Neural progenitor cell (in vitro differentiated cells): ENCODE measurements around the gene NEXN. TPM values are rescaled to one million over a fixed set of nuclear protein-coding genes. Genes with fewer than 3 reads are reported as not detected.

ENCODE experiments used
- DNase-seq: peaks from one replicate; pipeline ENCODE4 v3.0.0-alpha.2; 2016; ENCODE audit warnings: low spot score
- H2AFZ ChIP-seq: fragments of 200-600 bp; sonication (generic); replicated peaks from 2 replicates; pipeline ENCODE4 v1.6.1; 2016; ENCODE audit warnings: antibody characterized with exemption
- H3F3A ChIP-seq: fragments of 200-600 bp; sonication (generic); 2 replicates; pipeline ENCODE4 v1.6.1; 2016; ENCODE audit warnings: antibody characterized with exemption, low read depth
- H3K27ac ChIP-seq: fragments of 200-600 bp; sonication (generic); 2 replicates; pipeline ENCODE4 v1.5.1; 2016; ENCODE audit warnings: mild to moderate bottlenecking
- H3K27me3 ChIP-seq: fragments of 200-600 bp; sonication (generic); 2 replicates; pipeline ENCODE4 v1.6.1; 2016; ENCODE audit warnings: mild to moderate bottlenecking, moderate library complexity
- H3K36me3 ChIP-seq: fragments of 200-600 bp; sonication (generic); 2 replicates; pipeline ENCODE4 v1.5.1; 2016
- H3K4me1 ChIP-seq: fragments of 200-600 bp; sonication (generic); 2 replicates; pipeline ENCODE4 v1.6.1; 2016; ENCODE audit warnings: mixed run types
- H3K4me2 ChIP-seq: fragments of 200-600 bp; sonication (generic); 2 replicates; pipeline ENCODE4 v1.6.1; 2016
- H3K4me3 ChIP-seq: fragments of 200-600 bp; sonication (generic); 2 replicates; pipeline ENCODE4 v1.5.1; 2016
- H3K79me2 ChIP-seq: fragments of 200-600 bp; sonication (generic); 2 replicates; pipeline ENCODE4 v1.6.1; 2016; ENCODE audit warnings: low read depth
- H3K9ac ChIP-seq: fragments of 200-600 bp; sonication (generic); 2 replicates; pipeline ENCODE4 v1.6.1; 2016
- H3K9me3 ChIP-seq: fragments of 200-600 bp; sonication (generic); 2 replicates; pipeline ENCODE4 v1.5.1; 2016; ENCODE audit warnings: low read depth
- H4K20me1 ChIP-seq: fragments of 200-600 bp; sonication (generic); 2 replicates; pipeline ENCODE4 v1.6.1; 2016; ENCODE audit warnings: low read depth
- H3K27ac Mint-ChIP-seq: 3 replicates; pipeline ENCODE4 v1.8.0; 2021; ENCODE audit warnings: mixed read lengths
- H3K27me3 Mint-ChIP-seq: 2 replicates; pipeline ENCODE4 v1.8.0; 2022; ENCODE audit warnings: low read depth, mild to moderate bottlenecking, inconsistent platforms, moderate library complexity, mixed read lengths; ENCODE audit not compliant: insufficient read depth
- H3K36me3 Mint-ChIP-seq: 3 replicates; pipeline ENCODE4 v1.8.0; 2021; ENCODE audit warnings: mixed read lengths
- H3K4me1 Mint-ChIP-seq: 3 replicates; pipeline ENCODE4 v1.8.0; 2021; ENCODE audit warnings: mixed read lengths
- H3K4me3 Mint-ChIP-seq: 3 replicates; pipeline ENCODE4 v1.8.0; 2021; ENCODE audit warnings: mild to moderate bottlenecking, moderate library complexity, mixed read lengths
- H3K9me3 Mint-ChIP-seq: 3 replicates; pipeline ENCODE4 v1.8.0; 2020; ENCODE audit warnings: mixed read lengths
- EZH2 ChIP-seq: fragments of 200-600 bp; sonication (generic); IDR thresholded peaks from 2 replicates; pipeline ENCODE4 v1.6.1; 2017; ENCODE audit warnings: antibody characterized with exemption, mild to moderate bottlenecking, moderate library complexity
- EZH2phosphoT487 ChIP-seq: fragments of 200-600 bp; sonication (generic); IDR thresholded peaks from 2 replicates; pipeline ENCODE4 v1.6.1; 2017; ENCODE audit warnings: antibody characterized with exemption
- total RNA-seq: library from RNA; depleted of rRNA; stranded (reverse); fragments of >200 nt; gene quantifications from 2 replicates; pipeline ENCODE4 v1.2.3, GENCODE V29; 2015; ENCODE audit warnings: low replicate concordance
- TF ChIP-seq, protein P1 (sequence below): fragments of 200-600 bp; sonication (generic); IDR thresholded peaks from 2 replicates; pipeline ENCODE4 v1.5.1; 2017; ENCODE audit warnings: antibody characterized with exemption, mild to moderate bottlenecking

NEXN gene
- total RNA-seq, 1 donor from 2014 or later: 2.0 TPM

DNA sequence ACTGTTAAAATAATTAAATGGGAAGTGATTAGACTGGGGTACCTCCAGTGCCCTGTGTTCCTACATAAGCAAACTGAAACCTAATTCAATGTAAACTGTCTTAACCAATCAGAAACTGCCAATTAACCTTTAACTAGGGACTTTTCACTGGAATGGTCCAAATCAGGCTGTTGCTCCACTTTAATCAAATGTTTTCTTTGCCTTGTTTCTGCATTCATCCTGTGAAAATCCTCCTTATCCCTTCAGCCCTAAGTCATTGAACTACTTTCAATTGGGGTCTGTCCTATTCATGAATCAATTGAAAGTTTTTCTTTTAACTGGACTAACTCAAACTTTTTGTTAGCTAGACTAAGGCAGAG, 95.6 kb downstream of the NEXN start:
- Mint-ChIP-seq H3K4me1 (peaks cover 15% of the 10 kb centered on the region), H3K4me3 (no peak overlapping the region), H3K27me3 (no peaks in the 10 kb centered on the region), H3K27ac (no peak overlapping the region), H3K9me3 (no peaks in the 10 kb centered on the region), H3K36me3 (peaks cover 16% of the 10 kb centered on the region)
- peaks cover 37% of the 10 kb centered on the region for H3F3A ChIP-seq
- no peaks in the 10 kb centered on the region for H3K36me3 ChIP-seq
- no peak overlapping the region for H3K9ac ChIP-seq
- H3K4me1 ChIP-seq: peaks cover 51% of the 10 kb centered on the region
- H4K20me1 ChIP-seq: peaks cover 83% of the 10 kb centered on the region
- no peaks in the 10 kb centered on the region for H3K9me3 ChIP-seq
- no peak overlapping the region for H2AFZ ChIP-seq
- peak overlapping the region; percentile 21 for H3K4me3 ChIP-seq
- H3K4me2 ChIP-seq: peak overlapping the region; percentile 65
- H3K79me2 ChIP-seq: peaks cover 92% of the 10 kb centered on the region
- peak overlapping the region; percentile 85 for H3K27ac ChIP-seq
- DNase-seq: peak; percentile 44
- no peaks in the 10 kb centered on the region for H3K27me3 ChIP-seq
- no peak for TF ChIP-seq EZH2
- TF ChIP-seq, protein P1, sequence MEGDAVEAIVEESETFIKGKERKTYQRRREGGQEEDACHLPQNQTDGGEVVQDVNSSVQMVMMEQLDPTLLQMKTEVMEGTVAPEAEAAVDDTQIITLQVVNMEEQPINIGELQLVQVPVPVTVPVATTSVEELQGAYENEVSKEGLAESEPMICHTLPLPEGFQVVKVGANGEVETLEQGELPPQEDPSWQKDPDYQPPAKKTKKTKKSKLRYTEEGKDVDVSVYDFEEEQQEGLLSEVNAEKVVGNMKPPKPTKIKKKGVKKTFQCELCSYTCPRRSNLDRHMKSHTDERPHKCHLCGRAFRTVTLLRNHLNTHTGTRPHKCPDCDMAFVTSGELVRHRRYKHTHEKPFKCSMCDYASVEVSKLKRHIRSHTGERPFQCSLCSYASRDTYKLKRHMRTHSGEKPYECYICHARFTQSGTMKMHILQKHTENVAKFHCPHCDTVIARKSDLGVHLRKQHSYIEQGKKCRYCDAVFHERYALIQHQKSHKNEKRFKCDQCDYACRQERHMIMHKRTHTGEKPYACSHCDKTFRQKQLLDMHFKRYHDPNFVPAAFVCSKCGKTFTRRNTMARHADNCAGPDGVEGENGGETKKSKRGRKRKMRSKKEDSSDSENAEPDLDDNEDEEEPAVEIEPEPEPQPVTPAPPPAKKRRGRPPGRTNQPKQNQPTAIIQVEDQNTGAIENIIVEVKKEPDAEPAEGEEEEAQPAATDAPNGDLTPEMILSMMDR: no peak

DNA sequence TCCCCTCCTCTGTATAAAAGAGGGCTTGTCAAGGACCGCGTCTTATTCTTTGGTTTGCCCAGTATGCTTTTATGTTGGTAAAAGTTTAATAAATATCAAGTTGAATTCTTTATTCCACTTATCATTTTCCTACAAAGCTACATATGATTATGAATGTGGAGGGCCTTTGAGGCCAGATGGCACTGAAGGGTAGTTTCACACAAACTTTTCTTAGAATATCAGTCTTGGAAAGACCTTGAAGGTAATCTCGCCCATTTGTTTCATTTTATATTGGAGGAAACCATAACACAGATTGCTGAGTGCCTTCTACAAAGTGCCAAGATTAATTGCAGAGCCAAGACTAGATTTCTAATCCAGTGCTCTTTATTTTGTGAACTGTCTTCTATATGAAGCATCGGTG, 96.2 kb downstream of the NEXN start:
- no peak for DNase-seq
- Histone ChIP-seq H3K79me2 (peaks cover 94% of the 10 kb centered on the region), H2AFZ (no peak overlapping the region), H3K9me3 (no peaks in the 10 kb centered on the region), H3F3A (peaks cover 31% of the 10 kb centered on the region), H4K20me1 (peaks cover 82% of the 10 kb centered on the region), H3K27ac (no peak overlapping the region), H3K9ac (no peak overlapping the region), H3K4me3 (peak overlapping the region; percentile 21), H3K4me1 (peaks cover 51% of the 10 kb centered on the region), H3K36me3 (no peaks in the 10 kb centered on the region), H3K27me3 (no peaks in the 10 kb centered on the region), H3K4me2 (peak overlapping the region; percentile 65)
- Mint-ChIP-seq H3K27ac (no peak overlapping the region), H3K27me3 (no peaks in the 10 kb centered on the region), H3K4me1 (peaks cover 15% of the 10 kb centered on the region), H3K9me3 (no peaks in the 10 kb centered on the region), H3K4me3 (no peak overlapping the region), H3K36me3 (peaks cover 16% of the 10 kb centered on the region)
- no peak for TF ChIP-seq EZH2phosphoT487
- no peak for TF ChIP-seq EZH2
- TF ChIP-seq, protein P1: no peak

GRCh38 chr1:77986810-77987209, 98.4 kb downstream of the NEXN start:
- Histone ChIP-seq H3K27ac (no peak overlapping the region), H3K36me3 (no peaks in the 10 kb centered on the region), H3K4me3 (no peak overlapping the region), H3K79me2 (peaks cover 94% of the 10 kb centered on the region), H3K9ac (no peak overlapping the region), H3K27me3 (no peaks in the 10 kb centered on the region), H3K9me3 (no peaks in the 10 kb centered on the region), H3F3A (peaks cover 22% of the 10 kb centered on the region), H4K20me1 (peaks cover 69% of the 10 kb centered on the region), H3K4me2 (no peak overlapping the region), H2AFZ (no peak overlapping the region), H3K4me1 (peaks cover 38% of the 10 kb centered on the region)
- Mint-ChIP-seq H3K36me3 (peaks cover 18% of the 10 kb centered on the region), H3K4me3 (no peak overlapping the region), H3K9me3 (no peaks in the 10 kb centered on the region), H3K4me1 (peaks cover 5% of the 10 kb centered on the region), H3K27me3 (no peaks in the 10 kb centered on the region), H3K27ac (no peak overlapping the region)
- no peak for DNase-seq
- no peak for TF ChIP-seq EZH2phosphoT487
- TF ChIP-seq, protein P1: no peak
- TF ChIP-seq EZH2: no peak
